T-helper 2 cell treated with Interferon-gamma antibody and Interleukin-4, amounts not matched to agents 100 ng/mL and 5 ng/mL, for 36 hours (primary cell): Measurements from ENCODE around the gene SLC16A9. TPM values are rescaled to one million over a fixed set of nuclear protein-coding genes. Genes with fewer than 3 reads are reported as not detected.

Source experiments
- intact Hi-C: fragments of 100-400 bp; cut with micrococcal nuclease; formaldehyde crosslinking; loops from one replicate; pipeline ENCODE4 v1.15.1; 2023
- total RNA-seq: library from RNA; stranded (reverse); gene quantifications from 2 replicates; pipeline ENCODE4 v1.2.3, GENCODE V29; 2022

The SLC16A9 gene
- total RNA-seq, 1 donor from 2014 or later, result 0.68 TPM

GRCh38 chr10:59631882-59632807 is 77.5 kb downstream of the SLC16A9 start:
- intact Hi-C loops, result no loop called here

GRCh38 chr10:59631237-59631636 is 78.4 kb downstream of the SLC16A9 start:
- intact Hi-C loops, result no loop called here

- intact Hi-C loops, result loop anchor here (5.0 kb wide), 2 partner anchors 83 to 578 kb away; no protein-coding TSS in a partner anchor
Observed at GRCh38 chr10:59628965-59629364, 80.7 kb downstream of the SLC16A9 start.

GRCh38 chr10:59628456-59628855 is 81.2 kb downstream of the SLC16A9 start:
- intact Hi-C loops, result loop anchor here (5.0 kb wide), 2 partner anchors 84 to 579 kb away; no protein-coding TSS in a partner anchor

GRCh38 chr10:59627366-59628018 is 82.2 kb downstream of the SLC16A9 start:
- intact Hi-C loops, result loop anchor here (5.0 kb wide), 2 partner anchors 85 to 580 kb away; no protein-coding TSS in a partner anchor

GRCh38 chr10:59626523-59626869 is 83.2 kb downstream of the SLC16A9 start:
- intact Hi-C loops, result loop anchor here (1.0 to 5.0 kb wide), 7 partner anchors 86 to 808 kb away; partner anchors contain the start of gene CCDC6

GRCh38 chr10:59625721-59626522 is 83.7 kb downstream of the SLC16A9 start:
- intact Hi-C loops, result loop anchor here (1.0 to 5.0 kb wide), 7 partner anchors 86 to 808 kb away; partner anchors contain the start of gene CCDC6

GRCh38 chr10:59624951-59625350 is 84.7 kb downstream of the SLC16A9 start:
- intact Hi-C loops, result loop anchor here (5.0 kb wide), 4 partner anchors 87 to 1093 kb away; no protein-coding TSS in a partner anchor

- intact Hi-C loops, result loop anchor here (5.0 kb wide), 2 partner anchors 842 to 1092 kb away; no protein-coding TSS in a partner anchor
Observed at GRCh38 chr10:59624136-59624535, 85.5 kb downstream of the SLC16A9 start.

GRCh38 chr10:59623133-59624121 is 86.2 kb downstream of the SLC16A9 start:
- intact Hi-C loops, result loop anchor here (2.0 to 5.0 kb wide), 4 partner anchors 383 to 1091 kb away; no protein-coding TSS in a partner anchor

GRCh38 chr10:59622320-59623132 is 87.1 kb downstream of the SLC16A9 start:
- intact Hi-C loops, result loop anchor here (2.0 to 5.0 kb wide), 4 partner anchors 382 to 1090 kb away; no protein-coding TSS in a partner anchor

- intact Hi-C loops, result loop anchor here (2.0 to 5.0 kb wide), 4 partner anchors 381 to 1089 kb away; no protein-coding TSS in a partner anchor
Observed at GRCh38 chr10:59621771-59622170, 87.9 kb downstream of the SLC16A9 start.

- intact Hi-C loops, result loop anchor here (5.0 kb wide), 1 partner anchor 651 kb away; no protein-coding TSS in a partner anchor
Observed at GRCh38 chr10:59618666-59619065, 91.0 kb downstream of the SLC16A9 start.

- intact Hi-C loops, result loop anchor here (5.0 kb wide), 1 partner anchor 651 kb away; no protein-coding TSS in a partner anchor
Observed at GRCh38 chr10:59617996-59618395, 91.7 kb downstream of the SLC16A9 start.

GRCh38 chr10:59611048-59611447 is 98.6 kb downstream of the SLC16A9 start:
- intact Hi-C loops, result no loop called here

GRCh38 chr10:59607970-59608369 is 101.7 kb downstream of the SLC16A9 start:
- intact Hi-C loops, result no loop called here

- intact Hi-C loops, result no loop called here
Observed at GRCh38 chr10:59606551-59606961, 103.1 kb downstream of the SLC16A9 start.

GRCh38 chr10:59601985-59602384 is 107.7 kb downstream of the SLC16A9 start:
- intact Hi-C loops, result no loop called here
